ACC112 (cell line): ENCODE results near the gene GOLGA7B.

Experiments
- H2AFZ ChIP-seq: fragments of 200-600 bp; sonication (generic); one replicate; pipeline ENCODE4 v1.6.0; 2017; ENCODE audit warnings: antibody characterized with exemption, low read length; ENCODE audit not compliant: unreplicated experiment
- H3K27ac ChIP-seq: fragments of 200-600 bp; sonication (generic); 2 replicates; pipeline ENCODE4 v1.5.1; 2014; ENCODE audit warnings: low read depth, mild to moderate bottlenecking, antibody characterized with exemption, low read length, moderate library complexity
- H3K27me3 ChIP-seq: fragments of 200-600 bp; sonication (generic); 2 replicates; pipeline ENCODE4 v1.6.1; 2014; ENCODE audit warnings: mild to moderate bottlenecking, antibody characterized with exemption, low read length, moderate library complexity, mixed read lengths; ENCODE audit not compliant: insufficient read depth
- H3K36me3 ChIP-seq: fragments of 200-600 bp; sonication (generic); 2 replicates; pipeline ENCODE4 v1.6.1; 2016; ENCODE audit warnings: mild to moderate bottlenecking, antibody characterized with exemption, low read length, moderate library complexity, mixed read lengths; ENCODE audit not compliant: insufficient read depth
- H3K4me1 ChIP-seq: fragments of 200-600 bp; sonication (generic); one replicate; pipeline ENCODE4 v1.6.1; 2016; ENCODE audit warnings: low read length, mixed read lengths; ENCODE audit not compliant: insufficient read depth, unreplicated experiment, control insufficient read depth
- H3K4me3 ChIP-seq: fragments of 200-600 bp; sonication (generic); 2 replicates; pipeline ENCODE4 v1.5.1; 2014; ENCODE audit warnings: mild to moderate bottlenecking, low read depth, low read length
- H3K79me2 ChIP-seq: fragments of 200-600 bp; sonication (generic); one replicate; pipeline ENCODE4 v1.6.0; 2016; ENCODE audit warnings: low read length; ENCODE audit not compliant: control insufficient read depth, unreplicated experiment, insufficient read depth

GOLGA7B gene

DNA sequence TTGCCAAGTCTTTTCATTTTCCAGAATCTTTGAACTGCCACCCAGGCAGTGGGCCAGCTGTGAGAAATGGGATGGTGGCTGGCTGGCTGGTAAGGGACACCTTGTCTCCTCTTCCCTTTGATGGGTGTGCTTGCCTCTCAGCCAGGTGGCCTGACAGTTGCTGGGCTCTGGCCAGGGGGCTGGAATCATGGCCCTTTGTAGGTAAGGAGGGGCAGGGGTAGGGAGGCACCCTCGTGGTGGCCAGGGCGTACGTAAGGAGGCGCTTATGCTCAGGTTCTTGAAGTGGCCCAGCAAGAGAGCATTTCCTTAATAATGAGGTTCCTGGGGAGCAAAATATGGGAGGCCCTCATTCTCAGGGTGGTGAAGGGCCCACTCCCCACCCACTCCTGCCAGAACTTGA, 33.0 kb upstream of the GOLGA7B start:
- Histone ChIP-seq H3K79me2 (no peaks in the 10 kb centered on the region), H3K27ac (no peak overlapping the region), H2AFZ (no peak overlapping the region), H3K27me3 (peaks cover 19% of the 10 kb centered on the region; the same call in 1 of the 2 replicates), H3K4me3 (no peak overlapping the region), H3K36me3 (no peaks in the 10 kb centered on the region), H3K4me1 (peaks cover 14% of the 10 kb centered on the region)

DNA sequence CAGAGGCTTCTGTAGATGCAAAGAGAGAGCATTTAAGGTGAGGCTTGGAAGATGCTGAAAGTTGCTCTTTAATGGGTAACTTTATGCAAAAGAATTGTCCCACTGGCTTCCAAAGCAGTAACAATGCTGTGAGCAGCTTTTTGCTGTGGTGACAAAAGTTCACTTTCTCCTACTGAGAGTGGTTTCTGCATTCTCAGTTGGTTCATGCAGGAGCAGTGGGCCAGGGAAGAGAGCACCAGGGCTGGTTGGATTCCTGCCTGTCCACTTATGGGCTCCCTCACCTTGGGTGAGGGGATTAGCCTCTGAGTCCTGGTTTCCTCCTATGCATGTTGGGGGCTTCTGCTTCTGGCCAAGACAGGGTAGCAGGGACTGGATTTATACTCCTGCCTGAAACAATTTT, 31.1 kb upstream of the GOLGA7B start:
- no peak overlapping the region for H3K27ac ChIP-seq
- no peaks in the 10 kb centered on the region for H3K36me3 ChIP-seq
- H3K27me3 ChIP-seq = peaks cover 16% of the 10 kb centered on the region; the same call in 1 of the 2 replicates
- H3K4me3 ChIP-seq = no peak overlapping the region
- H3K4me1 ChIP-seq = peaks cover 6% of the 10 kb centered on the region
- no peak overlapping the region for H2AFZ ChIP-seq
- no peaks in the 10 kb centered on the region for H3K79me2 ChIP-seq

DNA sequence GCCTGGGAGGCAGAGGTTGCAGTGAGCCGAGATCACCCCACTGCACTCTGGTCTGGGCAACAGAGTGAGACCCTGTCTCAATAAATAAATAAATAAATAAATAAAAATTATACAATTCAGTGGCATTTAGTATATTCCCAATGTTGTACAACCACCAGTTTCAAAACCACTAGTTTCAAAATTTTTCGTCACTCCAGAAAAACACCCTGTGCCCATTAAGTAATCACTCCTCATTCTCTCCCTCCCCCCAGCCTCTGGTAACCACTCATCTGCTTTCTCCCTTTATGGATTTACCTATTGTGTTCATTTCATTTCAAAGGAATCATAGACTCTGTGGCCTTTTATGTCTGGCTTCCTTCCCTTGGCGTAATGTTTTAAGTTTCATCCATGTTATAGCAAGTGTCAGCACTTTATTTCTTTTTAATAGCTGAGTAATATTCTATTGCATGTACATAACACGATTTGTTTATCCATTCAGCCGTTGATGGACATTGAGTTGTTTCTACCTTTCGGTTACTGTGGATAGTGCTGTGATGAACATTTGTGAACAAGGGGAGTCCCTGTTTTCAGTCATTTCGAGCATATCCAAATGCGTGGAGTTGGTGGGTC, 29.4 kb upstream of the GOLGA7B start:
- Histone ChIP-seq H3K27me3 (peaks cover 16% of the 10 kb centered on the region; the same call in 1 of the 2 replicates), H3K36me3 (no peaks in the 10 kb centered on the region), H2AFZ (no peak overlapping the region), H3K4me1 (peaks cover 6% of the 10 kb centered on the region), H3K79me2 (no peaks in the 10 kb centered on the region), H3K27ac (no peak overlapping the region), H3K4me3 (no peak overlapping the region)

DNA sequence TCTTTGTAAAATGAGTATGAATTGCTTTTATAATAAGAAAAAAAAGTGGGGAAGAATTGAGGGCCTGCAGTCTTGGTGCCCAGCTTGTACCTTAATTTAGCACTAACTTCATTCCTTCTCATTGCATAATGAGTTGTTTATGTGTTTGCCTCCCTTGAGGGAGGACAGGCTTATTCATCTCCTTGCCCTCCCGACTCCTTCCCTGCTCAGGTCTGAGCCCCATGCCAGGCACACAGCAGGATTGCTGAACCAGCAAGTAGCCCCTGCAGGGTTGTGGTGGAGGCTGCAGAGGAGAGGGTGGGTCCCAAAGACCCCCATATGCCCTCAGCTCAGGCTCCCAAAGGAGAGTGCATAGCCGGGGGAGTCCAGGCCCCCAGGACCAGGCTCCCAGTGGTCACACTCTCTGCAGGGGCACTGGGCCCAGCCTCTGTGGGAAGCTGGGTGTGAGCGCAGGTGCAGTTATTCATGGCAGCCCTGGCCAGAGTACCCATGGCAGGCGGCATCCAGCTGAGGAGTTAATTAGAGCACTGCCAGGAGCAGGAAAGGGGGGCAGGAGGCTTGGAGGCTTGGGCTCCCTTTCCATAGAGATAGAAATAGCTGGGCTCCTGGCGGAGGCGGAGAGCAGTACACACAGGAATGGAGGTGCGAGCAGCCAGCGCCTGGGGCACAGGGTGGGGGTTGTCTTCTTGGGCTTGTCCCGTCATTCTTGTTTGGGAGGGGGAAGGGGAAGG, 28.2 kb upstream of the GOLGA7B start:
- Histone ChIP-seq H3K36me3 (no peaks in the 10 kb centered on the region), H3K4me3 (no peak overlapping the region), H2AFZ (no peak overlapping the region), H3K27me3 (peaks cover 11% of the 10 kb centered on the region; the same call in 1 of the 2 replicates), H3K4me1 (peaks cover 6% of the 10 kb centered on the region), H3K27ac (no peak overlapping the region), H3K79me2 (no peaks in the 10 kb centered on the region)

DNA sequence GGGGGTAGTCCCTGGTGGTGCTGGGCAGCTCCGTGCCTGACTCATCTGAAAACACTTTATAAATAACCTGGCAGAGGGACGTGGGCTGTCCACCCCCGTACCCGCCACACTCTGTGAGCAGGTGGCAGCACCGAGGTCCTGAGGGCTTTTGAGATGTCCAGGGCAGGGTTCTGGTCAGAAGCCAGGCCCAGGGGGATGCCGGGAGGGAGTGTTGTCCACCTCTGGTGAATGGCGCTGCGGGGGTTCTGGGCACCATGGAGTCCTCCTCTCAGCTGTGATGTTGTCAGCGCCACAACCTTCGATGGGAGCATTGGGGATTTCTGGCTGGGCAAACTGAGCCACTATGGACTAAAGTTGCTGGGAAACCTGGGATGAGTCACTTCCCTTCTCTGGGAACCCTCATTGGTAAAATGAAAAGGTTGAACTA, 27.4 kb upstream of the GOLGA7B start:
- H3K4me1 ChIP-seq = peaks cover 6% of the 10 kb centered on the region
- H3K79me2 ChIP-seq = no peaks in the 10 kb centered on the region

DNA sequence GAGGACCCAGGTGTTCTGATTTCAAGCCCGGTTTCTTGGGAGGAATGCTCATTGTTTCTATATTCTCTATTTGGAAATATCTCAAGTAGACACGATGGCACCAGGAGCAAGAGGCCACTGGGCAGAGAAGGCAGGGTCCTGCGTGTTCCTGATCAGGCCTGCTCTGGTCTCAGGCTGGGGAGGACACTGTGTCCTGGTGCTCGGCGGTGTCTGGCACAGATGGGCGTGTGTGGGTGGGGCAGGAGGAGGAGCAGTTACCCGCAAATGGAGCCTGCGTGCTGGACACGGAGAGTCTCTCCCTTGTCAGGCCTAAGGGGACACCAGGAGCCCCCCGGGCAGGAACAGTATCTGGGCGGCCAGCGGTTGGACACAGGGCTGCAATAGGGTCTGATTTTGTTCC, 25.9 kb upstream of the GOLGA7B start:
- no peak overlapping the region for H3K4me3 ChIP-seq
- no peak overlapping the region for H2AFZ ChIP-seq
- H3K36me3 ChIP-seq = no peaks in the 10 kb centered on the region
- H3K27me3 ChIP-seq = peaks cover 6% of the 10 kb centered on the region; the same call in 1 of the 2 replicates
- no peak overlapping the region for H3K27ac ChIP-seq
- no peaks in the 10 kb centered on the region for H3K79me2 ChIP-seq
- H3K4me1 ChIP-seq = peaks cover 17% of the 10 kb centered on the region

More for the DNA sequence above, 27.4 kb upstream of the GOLGA7B start:
- Histone ChIP-seq H3K4me3 (no peak overlapping the region), H2AFZ (no peak overlapping the region), H3K27ac (no peak overlapping the region), H3K36me3 (no peaks in the 10 kb centered on the region), H3K27me3 (peaks cover 11% of the 10 kb centered on the region; the same call in 1 of the 2 replicates)

DNA sequence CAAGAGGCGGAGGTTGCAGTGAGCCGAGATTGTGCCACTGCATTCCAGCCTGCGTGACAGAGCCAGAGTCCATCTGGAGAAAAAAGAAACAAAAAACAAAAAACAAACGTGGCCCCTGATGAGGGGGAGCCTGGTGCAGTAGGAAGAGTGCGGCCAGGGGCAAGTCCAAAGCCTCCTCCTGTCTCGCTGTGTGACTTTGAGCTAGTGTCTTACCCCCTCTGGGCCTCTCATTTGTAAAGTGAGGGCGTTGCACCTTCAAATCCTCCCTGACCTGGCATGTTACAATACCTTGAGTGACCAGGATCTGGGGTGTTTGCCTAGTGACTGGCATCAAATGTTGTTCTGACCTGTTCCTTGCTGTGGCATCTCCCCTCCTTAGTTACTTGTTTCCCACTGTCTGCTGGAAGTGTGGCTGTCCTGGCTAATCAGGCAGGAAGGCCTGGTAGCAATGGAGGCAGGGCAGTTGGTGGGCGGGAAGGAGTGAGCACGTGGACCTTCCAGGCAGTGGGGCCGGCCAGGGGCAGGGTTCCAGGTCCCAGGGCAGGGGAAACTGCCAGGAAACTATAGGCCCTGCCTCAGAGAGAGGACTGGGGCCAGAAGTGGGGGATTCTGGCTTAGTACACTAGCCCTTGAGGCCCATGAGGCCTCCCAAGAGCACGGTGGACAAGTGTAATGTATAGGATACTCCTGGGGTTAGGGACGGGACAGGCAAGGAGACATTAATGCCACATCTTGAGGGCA, 24.5 kb upstream of the GOLGA7B start:
- Histone ChIP-seq H2AFZ (no peak overlapping the region), H3K36me3 (no peaks in the 10 kb centered on the region), H3K4me3 (no peak overlapping the region), H3K27me3 (0 out of 2 replicates have a peak, but pooled peaks cover 3% of the 10 kb centered on the region), H3K27ac (no peak overlapping the region), H3K4me1 (peaks cover 19% of the 10 kb centered on the region), H3K79me2 (no peaks in the 10 kb centered on the region)

DNA sequence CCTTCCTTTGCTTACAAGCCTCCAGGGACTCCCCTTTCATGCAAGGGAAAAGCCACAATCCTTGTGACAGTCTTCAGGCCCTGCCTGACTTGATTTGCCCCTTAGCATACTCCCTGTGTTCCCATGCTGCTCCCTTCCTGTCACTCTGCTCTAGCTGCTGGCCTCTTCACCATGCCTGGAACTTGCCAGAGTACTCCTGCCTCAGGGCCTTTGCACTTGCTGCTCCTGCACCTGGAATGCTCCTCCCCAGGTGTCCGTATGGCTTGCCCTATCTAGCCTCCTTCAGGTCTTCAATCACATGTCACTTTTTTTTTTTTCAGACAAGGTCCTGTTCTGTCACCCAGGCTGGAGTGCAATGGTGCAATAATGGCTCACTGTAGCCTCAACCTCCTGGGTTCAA, 22.8 kb upstream of the GOLGA7B start:
- no peak overlapping the region for H2AFZ ChIP-seq
- no peak overlapping the region for H3K27ac ChIP-seq
- H3K4me1 ChIP-seq = peaks cover 19% of the 10 kb centered on the region
- no peaks in the 10 kb centered on the region for H3K36me3 ChIP-seq
- H3K4me3 ChIP-seq = no peak overlapping the region
- H3K79me2 ChIP-seq = no peaks in the 10 kb centered on the region
- H3K27me3 ChIP-seq = peaks cover 3% of the 10 kb centered on the region

DNA sequence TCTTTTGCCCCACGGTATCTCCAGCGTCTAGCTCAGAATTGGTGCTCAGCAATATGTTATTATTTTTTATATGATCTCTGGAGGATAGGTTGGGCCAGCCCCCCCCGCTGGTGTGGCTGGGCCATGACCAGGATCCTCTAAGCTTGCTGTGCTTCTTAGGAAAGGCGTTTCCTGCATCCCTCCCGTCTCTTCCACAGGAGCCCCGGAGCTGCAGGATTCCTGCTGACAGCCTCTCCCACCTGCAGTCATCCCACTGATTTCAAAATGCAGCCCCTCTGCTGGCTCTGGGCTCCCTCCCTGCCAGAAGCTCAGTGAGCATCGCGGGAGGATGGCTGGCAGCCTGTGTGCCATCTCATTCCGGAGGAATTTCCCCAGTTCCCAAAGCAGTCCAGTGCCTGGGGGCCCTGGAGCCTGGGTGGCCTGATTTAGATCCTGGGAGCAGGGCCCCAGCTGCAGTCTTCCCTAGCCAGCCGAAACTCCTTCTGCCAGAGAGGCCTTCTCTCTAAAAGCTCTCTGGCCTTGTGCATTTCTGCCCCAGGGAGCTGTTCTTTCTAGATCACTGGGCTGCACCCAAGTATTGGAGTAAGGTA, 21.8 kb upstream of the GOLGA7B start:
- Histone ChIP-seq H3K27me3 (peaks cover 10% of the 10 kb centered on the region), H3K27ac (no peak overlapping the region), H3K4me1 (peaks cover 13% of the 10 kb centered on the region), H3K79me2 (no peaks in the 10 kb centered on the region), H3K4me3 (no peak overlapping the region), H3K36me3 (no peaks in the 10 kb centered on the region), H2AFZ (no peak overlapping the region)

DNA sequence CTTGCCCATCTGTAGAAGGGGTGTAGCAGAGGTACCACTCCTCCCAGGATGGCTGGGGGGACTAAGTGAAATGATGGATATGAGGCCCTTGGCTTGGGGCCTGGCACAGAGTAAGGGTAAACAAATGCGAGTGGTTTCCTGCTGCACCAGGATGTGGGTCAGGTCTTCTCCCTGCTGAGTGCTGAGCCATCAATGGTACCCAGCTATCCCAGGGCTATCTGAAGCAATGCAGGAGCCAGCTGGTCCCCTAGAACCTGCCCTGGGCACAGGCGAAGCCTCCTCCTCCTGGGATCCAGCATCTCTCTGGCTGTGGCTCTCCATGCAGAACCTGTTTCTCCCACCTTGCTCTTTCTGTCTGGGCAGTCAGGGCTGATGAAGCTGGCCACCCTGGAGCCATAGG, 20.9 kb upstream of the GOLGA7B start:
- no peak overlapping the region for H3K4me3 ChIP-seq
- H3K27ac ChIP-seq = no peak overlapping the region
- H3K4me1 ChIP-seq = peaks cover 13% of the 10 kb centered on the region
- H3K27me3 ChIP-seq = peaks cover 18% of the 10 kb centered on the region
- H3K36me3 ChIP-seq = no peaks in the 10 kb centered on the region
- H2AFZ ChIP-seq = no peak overlapping the region
- no peaks in the 10 kb centered on the region for H3K79me2 ChIP-seq
